Daoy (cell line): ENCODE measurements around the gene TENM4. TPM values are rescaled to one million over a fixed set of nuclear protein-coding genes. Genes with fewer than 3 reads are reported as not detected.

Experiments
- DNase-seq: peaks from one replicate; pipeline ENCODE4 v3.0.0-alpha.2; 2015; ENCODE audit warnings: low read depth
- total RNA-seq: library from RNA; depleted of rRNA; stranded (reverse); fragments of >200 nt; shearing (Covaris generic); gene quantifications from 2 replicates; pipeline ENCODE4 v1.2.3, GENCODE V29; 2014

The TENM4 gene
- total RNA-seq, 1 experiment from 2014 or later, result 13.6 TPM

- no peak for DNase-seq
Measured at GRCh38 chr11:78667461-78667860, 773.4 kb downstream of the TENM4 start.

DNA sequence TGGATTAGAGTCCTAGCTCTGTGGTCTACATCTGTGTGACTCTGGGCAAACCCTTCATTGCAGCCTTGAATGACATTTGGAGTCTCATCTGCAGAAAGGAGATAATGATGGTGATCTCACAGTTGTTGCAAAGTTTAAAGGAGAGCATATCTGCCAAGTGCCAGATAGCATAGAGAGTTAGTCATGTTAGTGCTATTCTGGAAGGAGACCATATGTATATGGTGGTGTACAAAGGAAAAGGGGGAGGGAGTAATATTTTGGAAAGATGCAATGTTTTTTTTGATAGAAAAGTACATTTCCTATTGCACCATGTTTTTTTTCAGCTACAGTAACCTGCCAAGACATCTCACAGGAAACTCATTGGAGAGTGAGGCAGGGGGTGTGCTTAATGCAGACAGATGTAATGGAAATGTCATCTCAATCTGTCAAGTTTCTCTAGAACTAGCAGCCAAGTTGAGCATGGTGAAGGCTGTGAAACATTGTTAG is 774.1 kb downstream of the TENM4 start:
- no peak for DNase-seq

DNA sequence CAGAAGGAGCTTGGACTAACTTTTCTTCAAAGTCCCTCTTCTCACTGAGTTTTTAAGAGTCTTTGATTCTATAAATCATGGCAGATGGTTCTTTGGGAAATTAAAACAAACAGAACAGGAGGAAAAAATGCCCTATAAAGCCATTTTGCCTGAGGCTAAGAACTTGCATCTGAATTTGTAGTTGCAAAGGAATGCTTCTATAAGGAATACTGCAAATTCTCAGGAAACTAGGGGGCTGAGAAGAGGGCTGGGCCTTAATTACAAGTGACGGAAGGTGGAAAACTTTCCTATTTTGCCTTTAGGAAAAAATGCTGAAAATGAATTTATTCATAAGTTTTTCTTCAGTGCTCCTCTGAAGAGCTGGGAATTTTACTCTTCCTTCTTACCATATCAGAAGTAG is 776.2 kb downstream of the TENM4 start:
- DNase-seq, result no peak

DNA sequence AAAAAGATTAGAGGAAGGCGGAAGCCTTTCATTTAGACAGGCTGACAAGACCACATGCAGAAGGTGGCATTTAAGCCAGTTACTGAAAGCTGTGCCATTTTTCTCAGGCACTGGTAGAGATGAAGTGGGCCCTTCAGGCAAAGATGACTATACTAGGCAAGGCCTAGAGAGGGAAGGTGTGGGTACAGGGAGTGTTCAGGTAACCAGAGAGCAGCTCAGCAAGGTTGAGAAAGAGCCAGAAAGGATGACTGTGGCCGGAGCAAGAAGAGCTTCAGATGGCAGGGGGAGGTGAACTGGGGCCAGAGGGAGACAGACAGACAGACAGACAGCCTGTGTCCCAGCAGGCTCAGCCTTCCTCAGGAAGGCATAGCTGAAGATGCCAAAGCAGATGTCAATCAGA is 778.0 kb downstream of the TENM4 start:
- no peak for DNase-seq

DNA sequence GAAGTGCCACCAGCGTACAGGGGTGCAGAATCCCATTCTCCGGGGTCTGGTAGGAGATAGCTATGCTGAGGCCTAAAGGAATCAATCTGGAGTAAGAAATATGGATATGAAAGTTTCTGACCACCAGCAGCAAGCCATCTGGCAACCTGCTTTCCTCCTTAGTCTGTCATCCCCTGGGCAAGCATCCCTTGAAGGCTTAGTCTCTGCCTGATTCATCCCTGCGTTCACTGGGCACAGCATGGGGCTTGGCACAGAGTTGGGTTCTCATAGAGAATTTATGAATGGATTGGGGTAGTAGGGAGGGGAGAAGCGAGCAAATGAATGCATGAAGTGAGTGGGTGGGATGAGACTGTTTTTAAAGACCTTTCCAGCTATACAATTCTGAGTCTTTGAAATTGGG is 780.4 kb downstream of the TENM4 start:
- DNase-seq, result no peak

DNA sequence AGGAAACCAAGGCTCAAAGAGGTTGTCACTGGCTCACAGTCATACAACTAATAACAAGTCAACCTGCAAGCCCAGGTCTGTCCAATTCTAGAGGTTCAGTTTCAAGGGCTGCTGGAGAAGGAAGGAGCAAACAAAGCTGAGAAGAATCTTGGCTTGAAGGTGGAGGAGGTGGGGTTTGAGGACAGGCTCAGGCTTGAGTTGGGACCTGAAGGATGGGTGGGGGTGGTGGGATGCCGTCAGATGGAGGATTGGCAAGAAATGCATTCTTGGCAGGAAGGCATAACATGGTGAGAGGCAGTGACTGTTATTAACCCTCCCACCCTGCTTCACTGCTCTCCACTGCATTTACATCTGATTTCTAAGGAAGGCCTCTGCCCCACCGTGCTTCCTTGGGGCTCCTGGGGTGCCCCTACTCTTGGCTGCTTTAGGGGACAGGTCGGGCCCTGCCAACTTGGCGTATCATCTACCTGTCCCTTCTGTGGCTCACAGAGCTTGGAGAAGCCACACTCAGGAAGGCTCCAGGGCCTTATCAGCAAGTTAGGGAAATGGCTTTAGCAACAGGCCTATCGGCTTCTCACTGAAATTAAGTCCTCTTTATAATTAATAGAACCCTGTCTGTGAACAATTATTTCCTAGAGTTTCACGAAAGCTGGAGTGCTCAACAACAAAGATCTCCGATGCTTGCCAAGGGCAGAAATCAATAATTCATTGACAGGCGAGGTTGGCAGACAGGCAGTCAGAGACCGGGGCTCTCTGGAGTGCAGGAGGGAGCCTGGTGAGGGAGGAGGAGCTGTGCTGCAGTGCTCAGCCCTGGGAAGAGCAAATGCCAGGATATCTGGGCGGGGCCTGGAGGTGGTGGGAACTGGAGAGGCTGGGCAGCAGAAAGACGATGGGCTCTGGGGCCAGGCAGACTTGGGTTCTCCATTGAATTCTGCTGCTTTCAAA is 781.2 kb downstream of the TENM4 start:
- no peak for DNase-seq

- DNase-seq, result no peak
Measured at GRCh38 chr11:78657968-78658839, 782.6 kb downstream of the TENM4 start.

DNA sequence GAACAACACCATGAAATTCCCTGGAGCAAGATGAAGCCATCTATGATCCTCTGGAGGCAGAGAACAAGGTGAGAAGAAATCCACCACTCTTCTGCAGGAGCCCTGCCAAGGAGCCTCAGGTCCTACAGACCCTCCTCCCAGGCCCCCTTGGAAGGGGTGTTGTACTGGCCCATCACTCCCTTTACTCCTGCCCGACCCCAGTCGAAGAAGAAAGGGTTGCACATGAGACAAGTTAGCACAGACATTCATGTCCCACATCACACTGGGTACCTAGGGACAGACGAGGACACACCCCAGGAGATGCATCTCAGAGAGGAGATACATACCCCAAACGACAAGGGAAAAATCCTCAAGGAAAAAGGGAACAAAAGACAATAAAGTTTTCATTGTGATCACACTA is 783.4 kb downstream of the TENM4 start:
- no peak for DNase-seq

- no peak for DNase-seq
Measured at GRCh38 chr11:78656984-78657383, 783.8 kb downstream of the TENM4 start.

DNA sequence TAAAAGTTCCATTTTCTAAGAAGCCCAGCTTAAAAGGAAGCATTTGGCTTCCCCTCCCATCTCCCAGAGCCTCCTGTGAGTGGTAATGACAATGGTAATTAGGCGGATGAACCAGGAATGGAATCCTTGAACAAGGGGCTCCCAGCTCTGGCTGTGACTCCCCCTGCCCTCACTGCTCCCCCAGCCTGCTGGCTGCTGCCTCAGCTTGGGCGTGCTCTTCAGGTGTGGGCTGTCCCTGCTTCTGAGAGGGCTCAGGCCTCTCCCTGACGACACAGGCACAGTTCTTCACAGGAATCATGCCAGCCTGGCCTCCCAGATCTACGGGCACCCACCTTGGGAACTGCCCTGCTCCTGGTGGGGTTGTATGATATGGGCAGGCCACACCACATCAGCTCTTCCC is 784.5 kb downstream of the TENM4 start:
- no peak for DNase-seq

DNA sequence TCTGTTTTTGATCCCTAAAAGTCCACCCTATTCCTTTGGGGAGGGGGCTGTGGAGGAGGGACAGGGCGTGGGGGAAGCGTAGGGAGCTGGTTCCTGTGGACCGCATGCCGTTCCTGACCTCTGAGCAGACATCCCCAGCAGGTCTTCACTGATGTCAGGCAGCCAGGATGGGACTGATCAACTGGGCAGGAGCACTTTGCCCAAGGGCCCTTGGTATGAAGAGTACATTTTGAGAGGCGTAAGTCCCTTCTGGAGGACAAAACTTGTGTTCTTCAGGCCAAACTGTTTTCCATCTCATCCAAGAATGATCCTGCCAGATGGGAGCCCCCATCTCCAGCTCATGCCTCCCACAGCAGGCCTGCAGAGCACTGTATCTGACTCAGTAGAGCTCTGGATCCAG is 785.3 kb downstream of the TENM4 start:
- DNase-seq, result no peak

GRCh38 chr11:78654866-78655265 is 786.0 kb downstream of the TENM4 start:
- no peak for DNase-seq

- DNase-seq, result no peak
Measured at GRCh38 chr11:78654071-78654470, 786.8 kb downstream of the TENM4 start.

DNA sequence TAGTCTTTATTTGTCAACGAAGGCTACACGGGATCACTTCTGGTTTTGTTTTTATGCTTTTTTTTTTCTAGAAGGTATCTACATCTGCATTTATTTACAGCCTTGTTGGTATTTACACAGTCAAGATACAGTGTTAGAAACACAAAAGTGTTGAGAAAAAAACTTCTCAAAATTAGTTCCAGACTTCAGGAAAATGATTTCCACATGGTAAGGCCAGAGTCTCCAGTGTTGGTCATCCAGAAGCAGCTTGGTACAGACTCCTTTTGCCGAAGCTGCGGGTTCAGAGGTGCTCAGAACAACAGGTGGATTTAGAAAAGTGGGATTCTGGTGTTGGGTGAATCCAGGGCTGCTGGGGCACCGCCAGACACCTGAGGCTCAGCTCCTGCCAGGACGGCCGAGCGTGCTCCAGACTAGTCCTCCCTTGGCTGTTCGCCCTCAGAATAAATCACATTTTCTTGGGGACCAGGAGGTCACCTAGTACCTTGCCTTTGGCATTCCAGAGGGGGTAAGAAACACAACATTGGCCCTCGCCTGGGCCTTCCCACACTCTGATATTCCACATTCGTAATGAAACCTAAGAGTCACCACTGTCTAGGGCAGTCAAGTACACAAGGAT is 787.4 kb downstream of the TENM4 start:
- DNase-seq, result no peak

GRCh38 chr11:78652843-78653239 is 788.0 kb downstream of the TENM4 start:
- no peak for DNase-seq

- DNase-seq, result no peak
Measured at GRCh38 chr11:78651923-78652842, 788.6 kb downstream of the TENM4 start.

DNA sequence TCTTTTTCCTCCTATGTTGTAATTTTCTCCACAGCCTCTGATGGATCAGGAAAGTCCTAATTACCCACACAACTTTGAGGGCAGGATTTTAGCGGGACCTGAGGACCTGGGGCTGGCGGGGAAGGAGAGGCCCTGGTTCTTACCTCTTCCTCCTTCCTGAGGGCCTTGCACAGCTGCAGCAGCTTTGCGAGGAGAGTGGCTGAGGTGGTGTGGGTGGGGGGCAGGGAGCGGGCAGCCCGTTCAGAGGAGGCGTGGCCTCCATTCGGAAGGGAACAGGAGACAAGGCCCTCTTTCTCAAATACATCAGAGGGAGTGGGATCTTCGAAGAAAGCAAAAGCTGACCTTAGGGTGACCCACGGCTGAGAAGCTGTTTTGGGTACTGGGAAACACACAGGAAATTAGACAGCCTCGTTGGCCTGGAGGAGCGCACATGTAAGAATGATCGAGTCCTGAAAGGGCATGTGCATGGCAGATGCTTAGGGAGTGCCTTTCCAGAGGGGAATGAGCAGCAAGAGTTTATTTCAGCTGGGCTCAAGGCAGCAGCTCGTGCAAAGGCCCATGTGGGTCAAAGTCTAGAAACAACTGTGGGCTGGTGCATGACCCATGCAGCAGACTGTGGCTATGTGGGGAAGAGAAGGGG is 789.6 kb downstream of the TENM4 start:
- DNase-seq, result no peak

DNA sequence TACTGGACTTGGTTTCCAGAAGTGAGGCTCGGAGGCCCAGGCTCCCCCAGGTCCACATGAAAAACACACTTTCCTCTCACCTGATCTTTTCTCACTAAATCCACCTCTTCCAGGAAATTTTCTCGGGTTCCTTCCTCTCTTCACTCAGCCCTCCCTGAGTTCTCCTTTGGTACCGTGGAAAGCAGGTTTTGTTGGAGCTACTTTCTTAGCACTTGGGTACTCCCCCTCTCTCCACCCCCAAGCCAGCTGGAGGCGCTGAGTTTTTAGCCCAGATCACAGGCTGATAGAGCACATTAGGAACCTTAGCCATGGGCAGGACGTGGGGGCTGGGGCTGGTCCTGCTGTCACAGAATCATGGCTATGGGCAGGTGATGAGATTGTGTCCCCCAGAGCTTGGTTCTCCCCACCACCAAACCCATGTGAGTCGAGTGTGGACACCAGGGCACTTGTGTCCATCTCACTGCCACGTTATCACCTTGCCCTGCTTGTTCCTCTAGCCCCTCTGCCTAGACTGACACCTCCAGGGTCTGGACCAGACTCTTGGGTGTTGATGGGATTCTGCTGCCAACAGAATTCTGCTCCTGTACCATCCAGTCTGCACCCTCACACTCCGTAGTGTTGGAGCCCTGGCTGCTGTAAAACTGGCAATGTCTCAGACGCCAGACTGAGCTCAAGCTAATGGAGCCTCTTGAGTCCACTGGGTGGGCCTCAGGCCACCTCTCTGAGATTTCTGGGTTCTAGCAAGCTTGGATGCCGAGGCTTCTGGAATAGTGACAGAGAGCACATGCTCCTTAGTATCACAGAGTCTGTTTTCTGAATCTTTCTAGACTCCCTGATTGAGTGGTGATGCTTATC is 791.2 kb downstream of the TENM4 start:
- no peak for DNase-seq
